SIG-M5 (cell line): ENCODE data around the gene OR2S2.
A peak's percentile ranks its signal among the peaks of the same experiment; 100 is the strongest.
"Not testable (repeated sequence)": the region's sequence is repeated elsewhere in the genome, so short reads cannot be mapped to it uniquely, and the experiment has no call there.

Experiments
- DNase-seq: peaks from one replicate; lab custom pipeline; 2025; lab: John Stamatoyannopoulos, UW

Gene OR2S2

GRCh38 chr9:35958104-35958837 lies at the start of gene OR2S2:
Gene OR2S2 (minus strand): TSS chr9:35958154. CDS start chr9:35958098, 56 bp downstream.
- no peak for DNase-seq

- peak; percentile 2 for DNase-seq
Measured at GRCh38 chr9:36007316-36007708, 49.4 kb upstream of the OR2S2 start.

- no peak for DNase-seq
Measured at GRCh38 chr9:36006549-36007315, 48.8 kb upstream of the OR2S2 start.

- no peak for DNase-seq
Measured at GRCh38 chr9:36005891-36006290, 47.9 kb upstream of the OR2S2 start.

- no peak for DNase-seq
Measured at GRCh38 chr9:35998333-35998732, 40.4 kb upstream of the OR2S2 start.

- DNase-seq: not testable (repeated sequence)
Measured at GRCh38 chr9:35997016-35997415, 39.1 kb upstream of the OR2S2 start.

GRCh38 chr9:35996358-35996970 lies 38.5 kb upstream of the OR2S2 start:
- no peak for DNase-seq

GRCh38 chr9:35994959-35995358 lies 37.0 kb upstream of the OR2S2 start:
- no peak for DNase-seq

- no peak for DNase-seq
Measured at GRCh38 chr9:35993976-35994720, 36.2 kb upstream of the OR2S2 start.

GRCh38 chr9:35993136-35993535 lies 35.2 kb upstream of the OR2S2 start:
- DNase-seq: not testable (repeated sequence)

- no peak for DNase-seq
Measured at GRCh38 chr9:35990155-35990554, 32.2 kb upstream of the OR2S2 start.

GRCh38 chr9:35984021-35984420 lies 26.1 kb upstream of the OR2S2 start:
- no peak for DNase-seq

GRCh38 chr9:35981699-35982098 lies 23.7 kb upstream of the OR2S2 start:
- no peak for DNase-seq

- no peak for DNase-seq
Measured at GRCh38 chr9:35980289-35981011, 22.5 kb upstream of the OR2S2 start.

GRCh38 chr9:35978792-35979191 lies 20.8 kb upstream of the OR2S2 start:
- no peak for DNase-seq

- no peak for DNase-seq
Measured at GRCh38 chr9:35976726-35977125, 18.8 kb upstream of the OR2S2 start.

- DNase-seq: no peak
Measured at GRCh38 chr9:35974800-35975199, 16.8 kb upstream of the OR2S2 start.

- no peak for DNase-seq
Measured at GRCh38 chr9:35972093-35972492, 14.1 kb upstream of the OR2S2 start.

- no peak for DNase-seq
Measured at GRCh38 chr9:35967042-35967441, 9.1 kb upstream of the OR2S2 start.

- DNase-seq: no peak
Measured at GRCh38 chr9:35966433-35966832, 8.5 kb upstream of the OR2S2 start.

- DNase-seq: no peak
Measured at GRCh38 chr9:35965011-35965410, 7.1 kb upstream of the OR2S2 start.
